Measurements from ENCODE around the gene MCM6.
"Not testable (repeated sequence)": the region's sequence is repeated elsewhere in the genome, so short reads cannot be mapped to it uniquely, and the experiment has no call there.

MCM6 gene

GRCh38 chr2:135893374-135893794, 17.1 kb upstream of the MCM6 start:
- TF ChIP-seq, protein P1, sequence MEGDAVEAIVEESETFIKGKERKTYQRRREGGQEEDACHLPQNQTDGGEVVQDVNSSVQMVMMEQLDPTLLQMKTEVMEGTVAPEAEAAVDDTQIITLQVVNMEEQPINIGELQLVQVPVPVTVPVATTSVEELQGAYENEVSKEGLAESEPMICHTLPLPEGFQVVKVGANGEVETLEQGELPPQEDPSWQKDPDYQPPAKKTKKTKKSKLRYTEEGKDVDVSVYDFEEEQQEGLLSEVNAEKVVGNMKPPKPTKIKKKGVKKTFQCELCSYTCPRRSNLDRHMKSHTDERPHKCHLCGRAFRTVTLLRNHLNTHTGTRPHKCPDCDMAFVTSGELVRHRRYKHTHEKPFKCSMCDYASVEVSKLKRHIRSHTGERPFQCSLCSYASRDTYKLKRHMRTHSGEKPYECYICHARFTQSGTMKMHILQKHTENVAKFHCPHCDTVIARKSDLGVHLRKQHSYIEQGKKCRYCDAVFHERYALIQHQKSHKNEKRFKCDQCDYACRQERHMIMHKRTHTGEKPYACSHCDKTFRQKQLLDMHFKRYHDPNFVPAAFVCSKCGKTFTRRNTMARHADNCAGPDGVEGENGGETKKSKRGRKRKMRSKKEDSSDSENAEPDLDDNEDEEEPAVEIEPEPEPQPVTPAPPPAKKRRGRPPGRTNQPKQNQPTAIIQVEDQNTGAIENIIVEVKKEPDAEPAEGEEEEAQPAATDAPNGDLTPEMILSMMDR (IDR thresholded peaks at IDR 0.05; ENCODE audit: unreplicated experiment in 3 of 3): no peak
- peaks cover 3% of the 10 kb centered on the region for H3K27me3 Mint-ChIP-seq (ENCODE audit: low read depth)
- H3K9me3 Mint-ChIP-seq: peaks cover 2% of the 10 kb centered on the region
- no peaks in the 10 kb centered on the region for H3K4me1 Mint-ChIP-seq
- no peak overlapping the region for H3K27ac Mint-ChIP-seq
- peaks cover 4% of the 10 kb centered on the region for H3K36me3 Mint-ChIP-seq (ENCODE audit: low read depth)
- no peak overlapping the region for H3K4me3 Mint-ChIP-seq

GRCh38 chr2:135890835-135891234, 14.6 kb upstream of the MCM6 start:
- Mint-ChIP-seq H3K4me1 (no peaks in the 10 kb centered on the region), H3K9me3 (peaks cover 5% of the 10 kb centered on the region), H3K36me3 (ENCODE audit: low read depth) (no peaks in the 10 kb centered on the region), H3K4me3 (no peak overlapping the region), H3K27ac (no peak overlapping the region), H3K27me3 (ENCODE audit: low read depth) (peaks cover 3% of the 10 kb centered on the region)
- TF ChIP-seq, protein P1 (IDR thresholded peaks at IDR 0.05; ENCODE audit: unreplicated experiment in 3 of 3): no peak

GRCh38 chr2:135890149-135890548, 13.9 kb upstream of the MCM6 start:
- TF ChIP-seq, protein P1 (IDR thresholded peaks at IDR 0.05; ENCODE audit: unreplicated experiment in 3 of 3): no peak
- Mint-ChIP-seq H3K27ac (no peak overlapping the region), H3K27me3 (ENCODE audit: low read depth) (peaks cover 7% of the 10 kb centered on the region), H3K4me1 (no peaks in the 10 kb centered on the region), H3K36me3 (ENCODE audit: low read depth) (no peaks in the 10 kb centered on the region), H3K9me3 (peaks cover 5% of the 10 kb centered on the region), H3K4me3 (no peak overlapping the region)

- not testable (repeated sequence) for H3K36me3 Mint-ChIP-seq (ENCODE audit: low read depth); H3K9me3 Mint-ChIP-seq; H3K27ac Mint-ChIP-seq; H3K4me3 Mint-ChIP-seq; H3K4me1 Mint-ChIP-seq
- H3K27me3 Mint-ChIP-seq (ENCODE audit: low read depth): peaks cover 10% of the 10 kb centered on the region
These were observed 12.3 kb upstream of the MCM6 start for GRCh38 chr2:135888587-135888986.

- Mint-ChIP-seq H3K27ac (no peak overlapping the region), H3K9me3 (peaks cover 5% of the 10 kb centered on the region)
- TF ChIP-seq, protein P1 (IDR thresholded peaks at IDR 0.05; ENCODE audit: unreplicated experiment in 3 of 3): no peak
These were observed 9.5 kb upstream of the MCM6 start for GRCh38 chr2:135885709-135886108.

DNA sequence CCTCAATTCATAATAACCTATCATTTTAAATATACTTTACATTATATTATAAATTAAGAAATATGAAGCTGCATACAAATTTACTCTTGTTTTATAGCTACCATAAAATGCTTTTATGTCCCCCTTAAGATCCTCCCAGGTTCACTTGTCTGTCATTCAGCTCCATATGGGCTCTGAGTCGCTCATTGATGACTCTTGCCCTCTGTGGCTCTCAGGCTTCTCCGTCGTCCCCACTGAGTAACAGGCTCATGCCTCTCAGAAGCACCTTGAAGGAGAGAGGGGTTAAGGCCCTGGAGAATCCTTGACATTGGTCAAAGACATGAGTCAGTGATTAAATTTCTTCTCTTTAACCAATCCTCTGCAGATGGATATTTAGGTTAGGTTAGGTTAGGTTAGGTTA, 6.2 kb upstream of the MCM6 start:
- TF ChIP-seq, protein P1 (IDR thresholded peaks at IDR 0.05; ENCODE audit: unreplicated experiment in 3 of 3): no peak
- H3K27ac Mint-ChIP-seq: no peak overlapping the region

More at GRCh38 chr2:135885709-135886108, 9.5 kb upstream of the MCM6 start:
- no peaks in the 10 kb centered on the region for H3K4me1 Mint-ChIP-seq
- H3K4me3 Mint-ChIP-seq: no peak overlapping the region
- H3K36me3 Mint-ChIP-seq (ENCODE audit: low read depth): no peaks in the 10 kb centered on the region
- peaks cover 10% of the 10 kb centered on the region for H3K27me3 Mint-ChIP-seq (ENCODE audit: low read depth)

DNA sequence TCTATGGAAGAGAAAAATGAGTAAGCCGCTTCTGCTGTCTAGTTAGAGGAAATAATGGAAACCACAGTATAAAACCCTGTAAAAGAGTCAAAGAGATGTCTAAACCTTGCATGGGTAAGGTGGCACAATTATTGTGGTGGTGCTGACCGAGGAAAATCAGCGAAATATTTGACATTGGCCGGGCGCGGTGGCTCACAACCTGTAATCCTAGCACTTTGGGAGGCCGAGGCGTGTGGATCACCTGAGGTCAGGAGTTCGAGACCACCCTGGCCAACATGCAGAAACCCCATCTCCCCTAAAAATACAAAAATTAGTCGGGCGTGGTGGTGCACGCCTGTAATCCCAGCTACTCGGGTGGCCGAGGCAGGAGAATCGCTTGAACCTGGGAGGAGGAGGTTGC, 527 bp upstream of the MCM6 start:
- H3K36me3 Mint-ChIP-seq (ENCODE audit: low read depth): peaks cover 12% of the 10 kb centered on the region
- H3K4me1 Mint-ChIP-seq: peaks cover 22% of the 10 kb centered on the region
- peak overlapping the region; percentile 34 to 88 (median 73) for H3K27ac Mint-ChIP-seq
- not testable (repeated sequence) for H3K9me3 Mint-ChIP-seq; H3K27me3 Mint-ChIP-seq (ENCODE audit: low read depth)
- H3K4me3 Mint-ChIP-seq: peak overlapping the region; percentile 84 to 90 (median 86)

More for the DNA sequence above, 6.2 kb upstream of the MCM6 start:
- H3K9me3 Mint-ChIP-seq: peaks cover 5% of the 10 kb centered on the region
- no peaks in the 10 kb centered on the region for H3K36me3 Mint-ChIP-seq (ENCODE audit: low read depth)
- peaks cover 7% of the 10 kb centered on the region for H3K27me3 Mint-ChIP-seq (ENCODE audit: low read depth)
- no peak overlapping the region for H3K4me3 Mint-ChIP-seq
- H3K4me1 Mint-ChIP-seq: peaks cover 3% of the 10 kb centered on the region

Data from nephron (organoid).